H4 (cell line): ENCODE data around the gene ZFYVE21. TPM values are rescaled to one million over a fixed set of nuclear protein-coding genes. Genes with fewer than 3 reads are reported as not detected.

Experiments used
- DNase-seq: peaks from one replicate; pipeline ENCODE4 v3.0.0-alpha.2; 2015; ENCODE audit warnings: low spot score
- total RNA-seq: library from RNA; depleted of rRNA; stranded (reverse); fragments of >200 nt; shearing (Covaris generic); gene quantifications from 2 replicates; pipeline ENCODE4 v1.2.3, GENCODE V29; 2014

The ZFYVE21 gene
- total RNA-seq, 1 experiment from 2014 or later: 31.6 TPM

GRCh38 chr14:103737432-103738045 lies 21.9 kb downstream of the ZFYVE21 start:
- no peak for DNase-seq

- DNase-seq: no peak
These were observed 22.6 kb downstream of the ZFYVE21 start for GRCh38 chr14:103738166-103738565.

- no peak for DNase-seq
These were observed 23.3 kb downstream of the ZFYVE21 start for GRCh38 chr14:103738701-103739451.

DNA sequence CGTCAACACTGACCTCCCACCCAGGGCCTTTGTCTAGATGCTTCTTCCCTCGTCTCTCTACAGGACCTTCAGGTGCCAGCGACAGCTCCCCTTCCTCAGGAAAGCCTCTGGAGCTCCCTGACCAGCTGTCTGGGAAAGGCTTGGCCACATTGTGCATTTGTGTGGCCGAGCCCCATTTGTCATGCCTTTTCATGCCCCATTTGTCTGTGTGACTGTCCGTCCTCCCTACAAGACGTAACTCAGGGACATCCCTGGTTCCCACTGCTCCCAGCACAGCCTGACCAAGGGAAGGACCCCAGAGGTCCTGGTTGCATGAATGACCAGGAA lies 23.8 kb downstream of the ZFYVE21 start:
- no peak for DNase-seq

- DNase-seq: no peak
These were observed 24.3 kb downstream of the ZFYVE21 start for GRCh38 chr14:103739793-103740501.

GRCh38 chr14:103740991-103741689 lies 25.5 kb downstream of the ZFYVE21 start:
- no peak for DNase-seq

DNA sequence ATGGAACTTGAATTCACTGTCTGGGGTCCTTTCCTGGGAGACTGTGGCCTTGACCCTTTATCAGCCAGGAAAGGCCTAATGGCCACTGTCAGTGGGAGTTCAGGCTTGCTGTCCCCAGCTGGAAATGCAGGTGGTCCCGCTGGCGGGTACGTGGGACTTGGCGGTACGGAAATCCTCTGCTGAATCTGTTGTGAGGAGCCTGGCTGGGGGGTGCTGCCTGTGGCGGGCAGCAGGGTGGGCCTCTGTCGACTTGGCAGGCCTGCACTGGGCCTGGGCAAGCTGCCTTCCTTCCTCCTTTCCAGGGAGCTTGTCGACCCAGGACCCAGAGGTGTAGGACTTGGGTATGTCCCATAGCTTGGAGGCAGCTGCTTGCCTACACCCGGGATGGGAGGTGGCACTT lies 26.3 kb downstream of the ZFYVE21 start:
- DNase-seq: no peak

GRCh38 chr14:103742499-103743255 lies 27.1 kb downstream of the ZFYVE21 start:
- DNase-seq: no peak

- DNase-seq: no peak
These were observed 28.1 kb downstream of the ZFYVE21 start for GRCh38 chr14:103743691-103744090.

DNA sequence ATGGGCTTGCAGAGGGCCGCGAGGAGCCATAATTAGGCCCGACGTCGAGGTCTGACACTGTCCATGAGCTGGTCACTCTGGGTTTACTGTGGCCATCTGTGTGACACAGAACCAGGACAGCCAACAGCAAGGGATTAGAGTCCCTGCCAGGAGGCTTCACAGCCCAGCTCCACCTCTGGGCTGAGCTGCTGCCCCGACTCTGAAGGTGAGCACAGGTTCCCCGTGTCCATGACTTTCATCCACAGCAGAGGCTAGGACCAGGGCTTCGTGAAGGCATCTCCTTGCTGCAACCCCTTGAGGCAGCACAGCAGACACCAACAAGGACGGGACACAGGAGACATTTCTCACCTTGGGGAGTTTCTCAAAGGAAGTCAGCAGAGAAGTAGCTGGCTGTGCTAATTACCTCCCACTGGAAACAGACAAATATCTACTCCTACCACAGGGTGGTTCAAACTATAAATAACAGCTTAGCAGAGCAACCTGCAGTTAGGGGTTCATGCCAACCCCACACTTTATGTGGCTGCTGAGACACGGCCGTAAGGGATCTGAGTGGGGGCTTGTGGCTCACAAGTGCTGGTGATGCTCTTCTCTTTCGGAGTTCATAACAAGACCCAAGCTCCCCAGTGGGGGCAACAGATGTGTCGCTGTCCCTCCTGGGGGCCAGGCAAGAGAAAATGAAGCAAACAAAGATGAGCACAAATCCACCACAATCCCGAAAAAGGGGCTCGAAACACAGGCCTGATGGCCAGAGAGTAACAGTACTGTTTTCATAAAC lies 29.2 kb downstream of the ZFYVE21 start:
- DNase-seq: no peak

- DNase-seq: no peak
These were observed 29.8 kb downstream of the ZFYVE21 start for GRCh38 chr14:103745424-103745823.

GRCh38 chr14:103746701-103747100 lies 31.1 kb downstream of the ZFYVE21 start:
- no peak for DNase-seq

DNA sequence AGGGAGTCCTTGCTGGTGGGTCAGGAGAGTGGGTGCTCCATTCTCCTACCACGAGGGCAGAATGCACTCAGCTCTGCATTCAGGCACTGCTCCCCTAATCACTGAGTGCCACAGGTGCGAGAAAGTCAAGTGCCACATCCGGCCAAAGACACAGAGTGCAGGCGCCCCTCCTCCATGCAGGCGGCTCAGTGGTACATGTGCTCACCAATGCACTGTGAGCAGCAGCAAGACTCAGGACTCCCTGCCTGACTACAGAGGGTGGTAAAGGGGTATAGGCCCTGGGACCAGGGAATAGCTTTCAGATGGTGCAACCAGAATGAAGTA lies 32.9 kb downstream of the ZFYVE21 start:
- no peak for DNase-seq

DNA sequence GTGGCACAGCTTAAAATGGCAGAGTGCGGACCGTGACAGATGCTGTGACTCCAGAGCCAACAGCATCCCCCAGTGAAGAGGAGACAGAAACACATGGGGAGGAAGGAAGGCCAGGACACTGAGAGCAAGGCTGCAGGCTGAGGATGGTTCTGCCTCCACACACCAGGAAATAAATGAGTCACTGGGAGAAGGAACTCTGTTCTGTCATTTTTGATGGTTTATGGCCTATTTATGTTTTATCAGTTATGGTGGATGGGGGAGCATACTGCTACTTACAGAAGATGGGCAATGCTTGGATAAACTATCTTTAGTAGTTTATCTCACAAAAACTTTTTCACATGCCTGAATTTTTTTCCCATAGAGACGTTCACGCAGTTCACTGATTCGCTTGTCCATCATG lies 33.8 kb downstream of the ZFYVE21 start:
- DNase-seq: no peak

GRCh38 chr14:103749860-103750259 lies 34.2 kb downstream of the ZFYVE21 start:
- DNase-seq: no peak

DNA sequence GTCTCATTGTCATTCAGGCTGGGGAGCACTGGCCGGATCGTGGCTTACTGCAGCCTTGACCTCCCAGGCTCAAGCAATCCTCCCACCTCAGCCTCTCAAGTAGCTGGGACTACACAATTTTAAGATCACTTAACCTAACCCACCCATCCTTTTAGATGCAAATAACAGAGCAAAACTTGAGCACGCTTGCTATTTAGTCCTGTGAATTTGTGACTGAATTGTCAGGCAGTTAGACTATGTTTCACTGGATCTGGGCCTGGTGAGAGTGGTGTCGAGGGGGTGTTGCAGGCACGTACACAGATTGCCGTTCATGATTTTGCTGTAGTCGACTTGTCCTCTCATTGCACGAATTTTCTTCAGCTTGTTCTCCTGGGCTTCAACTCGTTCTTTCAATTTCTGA lies 38.2 kb downstream of the ZFYVE21 start:
- no peak for DNase-seq

DNA sequence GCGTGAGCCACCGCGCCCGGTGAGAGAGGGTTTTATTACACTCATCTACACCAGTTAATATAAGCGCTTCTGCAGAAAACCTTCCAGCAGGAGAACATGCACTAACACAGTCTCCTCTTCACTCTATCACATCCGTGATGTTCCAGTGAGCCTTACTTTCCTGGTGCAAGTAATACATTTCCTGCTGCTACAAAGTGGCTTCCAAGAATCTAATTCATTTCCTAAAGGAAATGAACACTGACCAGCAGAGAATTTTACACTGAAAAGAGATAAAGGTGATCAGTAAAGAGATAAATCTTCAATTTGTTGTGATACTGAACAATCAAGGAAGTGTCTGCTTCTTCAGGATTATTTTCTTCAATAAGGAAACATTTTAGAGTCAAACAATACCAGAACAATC lies 39.5 kb downstream of the ZFYVE21 start:
- DNase-seq: no peak

- no peak for DNase-seq
These were observed 42.6 kb downstream of the ZFYVE21 start for GRCh38 chr14:103758059-103758776.

- DNase-seq: no peak
These were observed 46.4 kb downstream of the ZFYVE21 start for GRCh38 chr14:103762036-103762435.

DNA sequence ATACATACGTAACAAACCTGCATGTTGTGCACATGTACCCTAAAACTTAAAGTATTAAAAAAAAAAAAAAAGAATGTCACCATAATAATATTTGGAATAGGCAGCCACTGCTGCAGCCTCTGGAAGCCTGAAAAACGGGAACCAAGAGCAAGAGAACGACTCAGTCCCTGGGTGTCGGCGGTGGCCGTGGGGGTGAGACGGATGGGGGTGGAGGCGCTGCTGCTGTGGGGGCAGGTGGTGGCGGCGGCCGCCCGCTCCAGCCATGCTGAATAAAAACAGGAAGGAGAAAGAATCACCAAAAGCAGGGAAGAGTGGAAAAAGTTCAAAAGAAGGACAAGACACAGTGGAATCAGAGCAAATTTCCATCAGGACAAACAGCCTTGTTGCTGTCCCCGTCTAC lies 46.9 kb downstream of the ZFYVE21 start:
- no peak for DNase-seq
